ENCODE data around the gene CXXC1.

GRCh38 chr18:50281972-50282520 lies 5.4 kb downstream of the CXXC1 start:
- TF ChIP-seq POLR2A (IDR thresholded peaks at IDR 0.05) (no peak), CTCF (IDR thresholded peaks at IDR 0.05) (no peak), POLR2AphosphoS5 (IDR thresholded peaks at IDR 0.05) (no peak)

Measured in sigmoid colon (tissue), 4 donors.